Measurements from ENCODE around the gene TNS4.

TNS4 gene

DNA sequence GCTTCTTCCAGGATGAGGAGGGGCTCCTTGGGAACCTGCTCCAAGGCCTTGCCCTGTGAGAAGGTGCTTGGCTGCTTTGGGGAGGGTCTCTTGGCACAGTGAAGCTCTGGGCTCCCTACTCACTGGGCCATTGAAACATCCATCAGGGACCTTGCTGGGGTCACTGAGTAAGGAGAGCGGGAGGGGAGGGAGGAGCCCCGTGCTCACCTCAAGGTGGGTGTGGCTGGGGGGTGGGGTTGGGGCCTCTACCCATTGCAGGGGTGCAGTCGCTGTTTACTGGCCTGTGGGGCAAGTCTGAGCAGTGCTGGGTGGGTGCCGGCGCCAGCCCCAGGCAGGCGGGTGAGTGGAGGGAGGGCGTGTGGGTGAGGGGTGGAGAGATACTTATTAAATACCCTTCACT lies 9.9 kb downstream of the TNS4 start:
- DNase-seq (ENCODE audit: low read depth): no peak

GRCh38 chr17:40490982-40491381 lies 10.4 kb downstream of the TNS4 start:
- DNase-seq (ENCODE audit: low read depth): no peak

- DNase-seq (ENCODE audit: low read depth): no peak
These were observed 11.1 kb downstream of the TNS4 start for GRCh38 chr17:40490289-40490853.

GRCh38 chr17:40487371-40488020 lies 13.9 kb downstream of the TNS4 start:
- DNase-seq (ENCODE audit: low read depth): no peak

DNA sequence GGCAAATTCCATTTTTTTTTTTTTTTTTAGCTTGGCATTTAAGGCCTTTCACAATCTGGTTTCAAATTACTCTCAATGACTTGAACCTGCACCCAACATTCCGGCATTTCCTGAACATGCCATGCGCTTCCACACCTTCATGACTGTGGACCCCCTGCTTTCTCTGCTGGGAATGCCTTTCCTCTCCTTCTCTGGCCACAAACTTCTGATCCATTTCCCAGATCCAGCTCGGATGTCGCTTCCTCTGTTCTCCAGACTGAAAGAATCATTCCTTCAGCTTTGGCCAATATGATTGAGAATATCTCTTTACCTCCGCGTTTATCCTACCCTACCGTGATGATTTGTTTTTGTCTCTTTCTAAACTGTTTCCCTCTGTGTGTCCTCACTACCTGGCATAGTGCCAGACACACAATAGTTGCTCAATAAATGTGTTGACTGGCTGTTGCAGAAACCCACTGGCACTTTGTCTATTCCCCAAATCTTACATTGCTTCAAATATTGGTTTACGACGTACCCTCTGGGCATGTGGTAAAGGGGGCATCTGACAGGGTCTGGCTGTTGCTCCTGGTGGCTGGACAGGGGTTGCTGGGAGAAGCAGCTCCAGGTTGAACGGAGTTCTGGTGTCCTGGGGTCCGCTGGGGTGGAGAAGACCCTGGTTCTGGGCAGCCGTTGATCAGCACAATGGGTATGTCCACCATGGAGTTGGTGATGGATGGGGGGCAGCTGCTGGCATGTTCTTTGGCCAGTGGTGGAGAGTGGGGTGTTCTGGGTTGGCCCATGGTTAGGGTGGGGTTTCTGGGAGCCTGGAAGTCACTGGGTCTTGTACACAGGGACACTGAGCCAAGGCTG lies 14.7 kb downstream of the TNS4 start:
- DNase-seq (ENCODE audit: low read depth): no peak

DNA sequence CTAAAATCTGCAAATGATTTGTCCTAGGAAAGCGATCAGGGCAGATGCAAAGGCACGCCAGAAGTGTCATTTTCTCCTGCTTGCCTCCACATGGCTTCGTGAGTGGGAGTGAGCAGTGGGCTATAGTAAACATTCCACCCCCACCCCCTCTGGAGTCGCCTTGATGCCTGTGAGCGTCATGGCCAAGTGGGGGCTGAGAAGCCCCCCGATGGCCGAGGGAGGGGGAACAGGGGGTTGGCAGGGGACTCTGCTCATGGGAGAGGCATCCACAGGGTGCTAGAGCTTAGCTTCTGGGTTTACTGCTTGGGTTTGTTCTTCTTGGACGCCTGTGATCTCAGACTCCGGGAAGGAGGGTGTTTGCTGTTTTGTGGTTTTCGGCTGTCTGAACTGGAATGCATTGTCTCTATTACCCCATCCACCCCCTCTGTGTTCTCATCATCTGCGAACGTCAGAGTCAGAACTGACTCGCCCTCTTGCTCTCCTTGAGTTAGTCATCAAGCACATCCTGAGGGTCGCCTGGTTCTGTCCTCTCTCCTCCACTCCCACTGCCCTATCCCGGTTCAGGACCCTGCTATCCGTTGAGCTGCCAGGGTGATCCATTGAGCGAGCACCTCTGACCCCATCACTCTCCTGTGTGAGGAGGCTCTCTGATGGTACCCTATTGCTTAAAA lies 15.4 kb downstream of the TNS4 start:
- DNase-seq (ENCODE audit: low read depth): peak; percentile 26

DNA sequence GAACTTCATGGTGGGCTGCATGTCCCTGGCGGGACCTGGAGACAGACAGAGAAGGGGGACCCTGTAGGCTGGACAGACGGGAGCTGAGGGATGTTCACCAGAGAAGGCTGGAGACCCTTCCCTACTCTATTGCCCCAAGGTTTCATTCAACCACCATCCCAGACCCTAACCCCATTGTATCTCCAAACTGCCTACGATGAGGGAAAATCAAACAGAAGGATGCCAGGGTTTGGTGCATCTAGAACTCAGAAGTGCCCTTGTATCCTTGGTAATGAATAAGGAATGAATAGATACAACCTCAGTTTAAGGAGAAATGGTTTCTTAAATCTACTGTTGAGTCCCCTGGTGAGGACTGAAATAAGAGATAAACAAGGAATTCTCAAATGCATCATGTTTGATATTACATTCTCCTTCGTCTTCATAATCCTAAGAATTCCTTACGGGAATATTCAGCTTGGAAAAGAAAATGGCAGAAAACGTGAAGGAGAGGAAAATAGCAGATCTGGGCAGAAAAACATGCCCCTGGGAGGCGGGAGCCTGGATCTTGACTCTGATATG lies 16.4 kb downstream of the TNS4 start:
- no peak for DNase-seq (ENCODE audit: low read depth)

DNA sequence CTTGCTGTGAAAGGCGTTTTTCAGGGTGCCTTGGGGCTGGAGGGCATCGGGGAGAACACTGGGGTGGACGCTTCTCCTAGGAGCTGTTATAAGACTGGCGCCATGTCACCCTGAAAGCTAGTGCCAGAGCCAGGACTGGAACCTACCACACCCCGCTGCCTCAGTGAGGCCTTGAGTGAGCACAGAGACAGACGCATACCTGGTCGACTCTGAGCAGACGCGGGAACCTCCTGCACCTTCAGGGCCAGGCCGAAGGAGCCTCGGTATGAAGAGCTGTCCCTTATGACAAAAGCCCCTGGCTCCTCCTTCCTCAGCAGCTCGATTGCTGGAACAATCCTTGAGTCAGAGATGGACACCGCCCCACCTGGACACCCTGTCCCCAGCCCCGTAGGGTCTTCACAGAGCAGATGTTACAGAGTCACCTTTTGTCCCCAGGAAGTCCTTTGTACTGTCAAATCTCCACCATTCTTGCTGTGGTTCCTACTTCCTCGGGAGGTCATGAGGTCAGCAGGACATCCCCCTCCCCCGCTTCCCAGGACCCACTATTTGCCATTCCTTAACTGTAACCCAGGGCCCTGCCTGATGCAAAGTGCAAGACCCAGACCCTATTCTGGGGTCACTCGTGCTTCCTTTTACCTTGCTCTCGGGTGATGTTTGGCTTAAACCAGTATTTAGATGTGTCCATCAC lies 17.0 kb downstream of the TNS4 start:
- no peak for DNase-seq (ENCODE audit: low read depth)

DNA sequence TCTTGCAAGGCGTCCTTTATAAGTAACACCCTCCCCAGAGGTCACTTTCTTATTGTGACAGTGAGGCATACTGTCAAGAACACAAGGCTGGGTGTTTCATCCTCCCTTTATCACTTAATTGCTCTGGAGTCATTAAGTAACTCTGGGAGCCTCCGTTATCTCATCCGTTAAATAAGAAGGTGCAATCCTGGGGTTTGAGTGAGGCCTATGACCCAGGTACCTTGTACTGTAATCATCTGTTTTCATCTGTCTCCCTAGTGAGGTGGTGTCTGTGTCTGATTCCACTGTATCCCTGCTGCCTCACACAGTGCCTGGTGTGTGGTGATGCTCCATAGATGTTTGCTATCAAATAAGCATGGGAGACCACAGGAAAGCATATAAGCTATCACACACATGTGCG lies 17.7 kb downstream of the TNS4 start:
- no peak for DNase-seq (ENCODE audit: low read depth)

GRCh38 chr17:40482722-40483121 lies 18.7 kb downstream of the TNS4 start:
- no peak for DNase-seq (ENCODE audit: low read depth)

GRCh38 chr17:40481106-40481505 lies 20.3 kb downstream of the TNS4 start:
- no peak for DNase-seq (ENCODE audit: low read depth)

DNA sequence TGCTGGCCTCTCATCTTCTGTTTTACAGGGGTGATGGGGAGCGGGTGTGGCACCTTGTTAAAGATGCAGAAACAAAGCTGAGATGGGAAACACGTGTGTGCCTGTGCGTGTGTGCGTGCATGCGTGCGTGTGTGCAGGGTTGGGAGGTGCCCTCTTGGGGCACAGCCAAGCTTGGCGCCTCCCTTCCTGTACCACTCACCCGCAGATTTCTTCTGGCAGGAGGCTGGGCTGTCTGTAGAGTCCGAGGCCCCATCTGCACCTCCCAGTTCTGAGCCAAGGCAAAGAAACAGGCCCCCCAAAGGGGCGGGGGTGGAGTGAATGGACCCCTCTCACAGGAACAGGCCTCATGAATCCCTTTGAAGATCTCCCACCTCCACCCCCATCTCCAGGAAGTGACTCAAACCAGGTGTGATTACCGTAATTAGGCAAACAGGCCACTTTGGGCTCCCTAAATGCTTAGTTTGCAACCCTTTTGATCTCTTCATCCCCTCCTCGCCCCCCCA lies 20.9 kb downstream of the TNS4 start:
- peak; percentile 82 for DNase-seq (ENCODE audit: low read depth)

- no peak for DNase-seq (ENCODE audit: low read depth)
These were observed 21.5 kb downstream of the TNS4 start for GRCh38 chr17:40479754-40480480.

DNA sequence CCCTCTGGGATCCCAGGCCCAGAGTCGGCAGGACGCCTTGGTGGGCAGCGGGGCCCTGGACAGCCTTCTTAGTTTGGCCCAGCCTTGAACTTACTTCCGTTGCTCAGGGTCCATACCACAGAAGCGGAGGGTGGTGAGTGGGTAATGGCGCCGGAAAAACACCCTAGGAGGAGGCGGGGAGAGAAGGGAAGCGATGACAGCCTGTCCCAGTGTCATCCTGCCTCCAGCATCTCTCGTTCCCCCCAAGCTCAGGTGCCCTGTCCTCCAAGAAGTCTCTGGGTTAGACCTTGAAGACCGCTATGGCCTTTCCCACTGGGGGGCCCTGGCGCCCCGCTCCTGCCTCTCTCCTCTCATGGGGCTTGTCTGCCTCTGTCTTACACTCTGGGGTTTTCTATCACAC lies 22.9 kb downstream of the TNS4 start:
- no peak for DNase-seq (ENCODE audit: low read depth)

DNA sequence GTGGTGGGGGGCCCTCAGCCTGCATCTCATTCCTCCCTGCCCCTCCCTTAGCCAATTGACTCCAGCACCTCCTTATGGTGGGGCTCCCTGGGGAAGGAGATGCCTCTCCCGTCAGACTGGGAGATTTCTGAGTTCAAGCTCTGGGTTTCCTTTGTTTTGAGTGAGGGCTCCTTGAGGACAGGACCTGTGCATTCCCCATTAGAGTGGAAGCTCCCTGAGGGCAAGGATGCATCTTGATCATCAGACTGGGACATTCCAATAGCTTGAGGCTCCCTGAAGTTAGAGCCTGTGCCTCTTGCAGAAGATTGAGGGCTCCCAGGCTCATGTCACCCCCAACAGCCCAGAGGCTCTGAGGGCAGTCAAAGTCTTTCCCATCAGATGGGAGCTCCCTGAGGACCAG lies 23.6 kb downstream of the TNS4 start:
- DNase-seq (ENCODE audit: low read depth): no peak

- DNase-seq (ENCODE audit: low read depth): no peak
These were observed 26.1 kb downstream of the TNS4 start for GRCh38 chr17:40475234-40475908.

- DNase-seq (ENCODE audit: low read depth): no peak
These were observed 26.9 kb downstream of the TNS4 start for GRCh38 chr17:40474419-40475002.

DNA sequence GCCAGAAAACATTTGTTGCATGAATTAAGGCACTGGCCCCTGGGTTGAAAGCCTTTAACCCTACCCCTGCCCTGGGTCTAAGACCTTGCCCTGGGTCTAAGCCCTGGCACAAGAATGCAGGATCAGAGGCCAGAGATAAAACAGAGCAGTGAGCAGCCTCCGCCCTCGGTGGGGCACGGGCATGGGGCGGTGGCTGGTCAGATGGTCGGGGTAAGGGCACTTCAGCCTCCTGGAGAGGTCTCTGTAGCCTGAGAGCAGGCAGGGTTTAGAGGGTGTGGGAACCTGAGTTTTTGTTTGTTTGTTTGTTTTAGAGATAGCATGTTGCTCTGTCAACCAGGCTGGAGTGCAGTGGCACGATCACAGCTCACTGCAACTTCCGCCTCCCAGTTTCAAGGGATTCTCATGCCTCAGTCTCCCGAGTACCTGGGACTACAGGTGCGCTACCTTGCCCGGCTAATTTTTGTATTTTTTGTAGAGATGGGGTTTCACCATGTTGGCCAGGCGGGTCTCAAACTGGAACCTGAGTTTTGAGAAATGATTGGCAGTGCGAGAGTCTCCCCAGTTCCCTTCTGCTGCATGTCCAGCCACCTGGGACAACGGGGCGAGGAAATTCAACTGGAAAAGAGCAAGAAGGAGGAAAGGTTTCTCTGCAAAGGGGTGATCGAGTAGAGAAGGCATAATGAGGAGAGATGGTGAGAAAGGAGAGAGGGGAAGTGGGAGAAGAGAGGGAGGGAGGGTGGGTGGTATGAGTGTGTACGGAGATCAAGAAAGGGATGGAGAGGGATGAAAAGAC lies 27.7 kb downstream of the TNS4 start:
- no peak for DNase-seq (ENCODE audit: low read depth)

All from activated T-cell treated with anti-CD3 and anti-CD28 coated beads for 48 hours (primary cell).